HG03439 (cell line): ENCODE results near the gene EGFLAM.
"Not testable (repeated sequence)": the region's sequence is repeated elsewhere in the genome, so short reads cannot be mapped to it uniquely, and the experiment has no call there.

Experiments
- ATAC-seq: cut with Tn5 transposase; IDR thresholded peaks from one replicate; pipeline ENCODE4 v1.9.1; 2021; ENCODE audit warnings: mild to moderate bottlenecking, moderate library complexity; ENCODE audit not compliant: unreplicated experiment

EGFLAM gene

GRCh38 chr5:38413696-38414095, 155.3 kb downstream of the EGFLAM start:
- ATAC-seq = no peak

- no peak for ATAC-seq
Measured at GRCh38 chr5:38414348-38414747, 156.0 kb downstream of the EGFLAM start.

- ATAC-seq = not testable (repeated sequence)
Measured at GRCh38 chr5:38415772-38416171, 157.4 kb downstream of the EGFLAM start.

GRCh38 chr5:38417658-38418017, 159.3 kb downstream of the EGFLAM start:
- no peak for ATAC-seq

- ATAC-seq = no peak
Measured at GRCh38 chr5:38420246-38420645, 161.9 kb downstream of the EGFLAM start.

- ATAC-seq = no peak
Measured at GRCh38 chr5:38420691-38421390, 162.5 kb downstream of the EGFLAM start.

GRCh38 chr5:38422622-38423021, 164.3 kb downstream of the EGFLAM start:
- ATAC-seq = no peak

- no peak for ATAC-seq
Measured at GRCh38 chr5:38423276-38424147, 165.2 kb downstream of the EGFLAM start.

GRCh38 chr5:38424148-38425060, 166.0 kb downstream of the EGFLAM start:
- ATAC-seq = no peak

GRCh38 chr5:38426490-38426889, 168.1 kb downstream of the EGFLAM start:
- no peak for ATAC-seq

GRCh38 chr5:38426986-38427950, 168.9 kb downstream of the EGFLAM start:
- no peak for ATAC-seq

- ATAC-seq = no peak
Measured at GRCh38 chr5:38431242-38431853, 173.0 kb downstream of the EGFLAM start.

- no peak for ATAC-seq
Measured at GRCh38 chr5:38433160-38433861, 175.0 kb downstream of the EGFLAM start.

- no peak for ATAC-seq
Measured at GRCh38 chr5:38434966-38435705, 176.8 kb downstream of the EGFLAM start.

- ATAC-seq = no peak
Measured at GRCh38 chr5:38438757-38439156, 180.4 kb downstream of the EGFLAM start.

- peak; percentile 97 for ATAC-seq
Measured at GRCh38 chr5:38441453-38442246, 183.3 kb downstream of the EGFLAM start.

- no peak for ATAC-seq
Measured at GRCh38 chr5:38442247-38442573, 183.9 kb downstream of the EGFLAM start.

GRCh38 chr5:38443390-38443789, 185.0 kb downstream of the EGFLAM start:
- no peak for ATAC-seq
